H1 (cell line): ENCODE data around the gene TAPBPL. TPM values are rescaled to one million over a fixed set of nuclear protein-coding genes. Genes with fewer than 3 reads are reported as not detected.
A peak's percentile ranks its signal among the peaks of the same experiment; 100 is the strongest.

Experiments used
- CTCF ChIA-PET: fragments of 300-600 bp; sonication (Branson Sonifier 250); formaldehyde crosslinking; loops from one replicate; lab custom pipeline; 2021; ENCODE audit not compliant: partially characterized antibody; lab: Charles Lee
- POLR2A ChIA-PET: fragments of 300-600 bp; sonication (Branson Sonifier 250); formaldehyde crosslinking; loops from one replicate; lab custom pipeline; 2021; ENCODE audit warnings: inconsistent platforms; ENCODE audit not compliant: partially characterized antibody; lab: Charles Lee
- DNase-seq, 2 experiments: peaks; one replicate each; pipeline versions ENCODE4 v3.0.0 to v3.0.0-alpha.2; 2010 to 2022; ENCODE audit warnings: low spot score in 2 of 2, low read depth in 1 of 2, mixed read lengths in 1 of 2
- FAIRE-seq: peaks from 2 replicates; lab custom pipeline; 2011; peaks lifted over from hg19 to GRCh38; lab: Jason Lieb, UNC
- H2AFZ ChIP-seq: 2 replicates; pipeline ENCODE4 v1.8.1; 2012; ENCODE audit warnings: low read length, inconsistent platforms
- H2AK5ac ChIP-seq: 2 replicates; pipeline ENCODE4 v1.6.1; 2013; ENCODE audit warnings: low read depth, low read length
- H2BK120ac ChIP-seq: replicated peaks from 2 replicates; pipeline ENCODE3; 2013; ENCODE audit warnings: low read depth, low read length, inconsistent platforms
- H2BK12ac ChIP-seq: 2 replicates; pipeline ENCODE4 v1.6.1; 2013; ENCODE audit warnings: low read depth, low read length
- H2BK15ac ChIP-seq: 2 replicates; pipeline ENCODE4 v1.6.1; 2013; ENCODE audit warnings: low read length
- H2BK20ac ChIP-seq: 2 replicates; pipeline ENCODE4 v1.6.1; 2013; ENCODE audit warnings: low read length
- H2BK5ac ChIP-seq: 2 replicates; pipeline ENCODE4 v1.6.1; 2013; ENCODE audit warnings: low read depth, low read length
- H3K14ac ChIP-seq: 2 replicates; pipeline ENCODE4 v1.6.1; 2013; ENCODE audit warnings: inconsistent platforms; ENCODE audit not compliant: insufficient read length
- H3K18ac ChIP-seq: 2 replicates; pipeline ENCODE4 v1.6.1; 2013; ENCODE audit warnings: low read length; ENCODE audit errors: extremely low read depth
- H3K23ac ChIP-seq: 2 replicates; pipeline ENCODE4 v1.6.1; 2013; ENCODE audit warnings: inconsistent platforms; ENCODE audit not compliant: insufficient read length
- H3K23me2 ChIP-seq: 2 replicates; pipeline ENCODE4 v1.6.1; 2013; ENCODE audit warnings: low read depth, low read length
- H3K27ac ChIP-seq: 2 replicates; pipeline ENCODE4 v1.6.1; 2011; ENCODE audit warnings: low read depth, low read length, inconsistent platforms
- H3K27me3 ChIP-seq, 4 experiments: replicated peaks in 1 of 4; 1 replicate in 1 of 4; 2 replicates in 3 of 4; pipeline versions ENCODE4 v1.6.1 to v1.8.1; 2011 to 2013; ENCODE audit warnings: low read length in 3 of 4, mild to moderate bottlenecking in 3 of 4, inconsistent platforms in 2 of 4, mixed read lengths in 2 of 4, moderate library complexity in 1 of 4; ENCODE audit not compliant: control insufficient read depth in 3 of 4, insufficient read depth in 3 of 4; ENCODE audit errors: extremely low read depth in 1 of 4
- H3K36me3 ChIP-seq, 4 experiments: 2 replicates each; pipeline versions ENCODE4 v1.6.1 to v1.8.1; 2011 to 2013; ENCODE audit warnings: mild to moderate bottlenecking in 4 of 4, low read length in 3 of 4, moderate library complexity in 2 of 4, control low read depth in 1 of 4, inconsistent platforms in 1 of 4; ENCODE audit not compliant: insufficient read depth in 4 of 4, control insufficient read depth in 2 of 4
- H3K4ac ChIP-seq: replicated peaks from 2 replicates; pipeline ENCODE3; 2013; ENCODE audit warnings: low read length, low read depth, mixed read lengths, inconsistent platforms; ENCODE audit not compliant: insufficient read length
- H3K4me1 ChIP-seq, 4 experiments: replicated peaks in 1 of 4; 1 replicate in 1 of 4; 2 replicates in 3 of 4; pipeline versions ENCODE4 v1.6.1 to v1.8.1; 2011 to 2013; ENCODE audit warnings: low read length in 3 of 4, inconsistent platforms in 2 of 4, mixed read lengths in 1 of 4; ENCODE audit not compliant: insufficient read depth in 4 of 4, control insufficient read depth in 3 of 4
- H3K4me2 ChIP-seq, 2 experiments: 2 replicates each; pipeline versions ENCODE4 v1.6.1 to v1.8.1; 2011 to 2013; ENCODE audit warnings: low read depth in 2 of 2, low read length in 2 of 2, control low read depth in 1 of 2, inconsistent platforms in 1 of 2, mild to moderate bottlenecking in 1 of 2; ENCODE audit not compliant: insufficient read depth in 1 of 2
- H3K4me3 ChIP-seq, 4 experiments: fragments of 200-600, 300-600 bp in 1 of 4; sonication (generic), shearing (Covaris generic), sonication (Bioruptor Twin) in 1 of 4; 2 replicates each; pipeline versions ENCODE4 v1.5.1 to v1.8.1; 2011 to 2016; ENCODE audit warnings: low read length in 4 of 4, low read depth in 3 of 4, control low read depth in 2 of 4, inconsistent platforms in 2 of 4, mild to moderate bottlenecking in 2 of 4, mixed read lengths in 1 of 4, moderate library complexity in 1 of 4; ENCODE audit not compliant: insufficient read depth in 2 of 4; ENCODE audit errors: extremely low read depth in 1 of 4
- H3K56ac ChIP-seq: replicated peaks from 2 replicates; pipeline ENCODE3; 2013; ENCODE audit warnings: low read depth, mild to moderate bottlenecking, mixed read lengths, low read length, inconsistent platforms; ENCODE audit not compliant: insufficient read length
- H3K79me1 ChIP-seq: 2 replicates; pipeline ENCODE4 v1.6.1; 2013; ENCODE audit warnings: low read depth, low read length, control low read depth
- H3K79me2 ChIP-seq, 2 experiments: 2 replicates each; pipeline versions ENCODE4 v1.6.1 to v1.8.1; 2012 to 2013; ENCODE audit warnings: low read length in 2 of 2, mild to moderate bottlenecking in 2 of 2, inconsistent platforms in 1 of 2; ENCODE audit not compliant: insufficient read depth in 2 of 2, control insufficient read depth in 1 of 2
- H3K9ac ChIP-seq, 4 experiments: replicated peaks in 1 of 4; 1 replicate in 1 of 4; 2 replicates in 3 of 4; pipeline versions ENCODE4 v1.6.1 to v1.8.1; 2011 to 2013; ENCODE audit warnings: low read depth in 3 of 4, low read length in 3 of 4, control low read depth in 2 of 4, mild to moderate bottlenecking in 2 of 4, moderate library complexity in 2 of 4, inconsistent platforms in 1 of 4; ENCODE audit errors: extremely low read depth in 1 of 4
- H3K9me3 ChIP-seq, 2 experiments: 2 replicates each; pipeline versions ENCODE4 v1.6.1 to v1.8.1; 2012 to 2013; ENCODE audit warnings: mild to moderate bottlenecking in 2 of 2, moderate library complexity in 2 of 2, control low read depth in 1 of 2, inconsistent platforms in 1 of 2, low read depth in 1 of 2, low read length in 1 of 2, mixed read lengths in 1 of 2; ENCODE audit not compliant: insufficient read depth in 2 of 2
- H4K20me1 ChIP-seq, 2 experiments: replicated peaks in 1 of 2; 2 replicates each; pipeline versions ENCODE3 to v1.8.1; 2011 to 2013; ENCODE audit warnings: inconsistent platforms in 2 of 2, low read length in 2 of 2, mild to moderate bottlenecking in 1 of 2; ENCODE audit not compliant: insufficient read depth in 2 of 2, control insufficient read depth in 1 of 2
- H4K5ac ChIP-seq: 2 replicates; pipeline ENCODE4 v1.6.1; 2013; ENCODE audit warnings: low read length, low read depth, mixed read lengths, inconsistent platforms; ENCODE audit not compliant: insufficient read length
- H4K8ac ChIP-seq: 2 replicates; pipeline ENCODE4 v1.8.0; 2013; ENCODE audit warnings: mild to moderate bottlenecking, moderate library complexity, low read length, inconsistent platforms; ENCODE audit not compliant: insufficient read depth; ENCODE audit errors: extremely low read depth
- H4K91ac ChIP-seq: replicated peaks from 2 replicates; pipeline ENCODE3; 2013; ENCODE audit warnings: low read length, mixed read lengths, inconsistent platforms; ENCODE audit not compliant: insufficient read length
- SP2 ChIP-seq: IDR thresholded peaks from 2 replicates; pipeline ENCODE4 v1.6.1; 2012; ENCODE audit warnings: mild to moderate bottlenecking, low read length, inconsistent platforms
- WGBS, 2 experiments: shearing (Covaris generic) in 1 of 2; methylation state at CpG; one replicate each; pipeline versions ENCODE4 v1.1.6 to v1.1.7; 2013 to 2015; ENCODE audit warnings: low lambda C conversion rate in 2 of 2, mixed read lengths in 2 of 2, inconsistent platforms in 1 of 2, low coverage in 1 of 2, missing lambda C conversion rate in 1 of 2; ENCODE audit not compliant: insufficient replicate concordance in 2 of 2, insufficient coverage in 1 of 2, insufficient read length in 1 of 2; ENCODE audit errors: extremely low coverage in 1 of 2, missing lambda C conversion rate in 1 of 2; 5-methylcytosine and 5-hydroxymethylcytosine counted together
- polyA plus RNA-seq, 7 experiments: library from polyadenylated mRNA; depleted of rRNA in 3 of 7; stranded (reverse) in 5 of 7; unstranded in 2 of 7; fragments of >200 nt in 5 of 7; fragments of 200-250 nt in 2 of 7; gene quantifications; 1 replicate in 5 of 7; 2 replicates in 1 of 7; 4 replicates in 1 of 7; pipeline versions ENCODE4 v1.2.1 to v1.2.3, GENCODE V29; 2011 to 2013; ENCODE audit warnings: missing spikeins in 2 of 7, mixed read lengths in 2 of 7
- total RNA-seq: library from RNA; stranded (reverse); fragmentation: NEBNext Ultra II Directional; extraction: Animal tissue kit (Norgen Biotek cat#: 25700); gene quantifications from 2 replicates; pipeline ENCODE4 v1.2.1, GENCODE V29; 2021

TAPBPL gene
- total and polyA plus RNA-seq, 2 of the 8 experiments (the other 6 are each of a cell fraction or from before 2014, with no cell fraction given) = 0.61 to 1.5 TPM

DNA sequence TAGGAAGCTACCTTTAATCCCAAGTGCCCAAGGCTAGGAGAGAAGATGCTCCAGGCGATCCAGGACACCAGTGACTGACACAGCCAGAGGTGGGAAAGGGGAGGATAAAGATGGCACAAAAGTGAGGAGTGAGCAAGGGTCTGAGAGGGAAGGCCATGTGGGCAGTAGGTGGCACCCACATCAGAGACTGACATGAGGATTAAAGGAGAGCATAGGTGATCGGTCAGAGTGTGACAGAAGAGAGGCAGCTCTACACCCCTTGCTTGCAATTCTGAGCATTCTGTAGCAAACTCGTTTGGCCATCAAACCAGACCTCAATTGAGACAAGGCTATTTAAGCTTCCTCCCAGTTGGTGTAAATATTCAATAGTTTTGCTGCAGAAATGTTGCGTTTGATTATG lies 7.8 kb upstream of the TAPBPL start:
- WGBS, 2 experiments = 92% methylated on average over 4 of the region's 4 CpGs; no CpG with 5 or more reads in 1 of the 2 experiments
- Histone ChIP-seq H4K91ac (no peak overlapping the region), H2BK120ac (no peak overlapping the region), H3K14ac (no peak overlapping the region), H3K27ac (no peak overlapping the region), H2BK5ac (no peak overlapping the region), H3K79me2 (no peaks in the 10 kb centered on the region), H4K8ac (no peak overlapping the region), H3K27me3 (no peaks in the 10 kb centered on the region), H3K23me2 (no peaks in the 10 kb centered on the region), H3K23ac (no peak overlapping the region), H3K79me1 (no peaks in the 10 kb centered on the region), H3K18ac (no peak overlapping the region), H4K20me1 (no peaks in the 10 kb centered on the region), H3K4me1 (no peaks in the 10 kb centered on the region), H2AFZ (no peak overlapping the region), H3K9ac (no peak overlapping the region), H2BK20ac (no peak overlapping the region), H3K56ac (no peak overlapping the region), H3K4ac (no peak overlapping the region), H2BK15ac (no peak overlapping the region), H3K36me3 (no peaks in the 10 kb centered on the region), H3K4me2 (no peak overlapping the region), H3K9me3 (no peaks in the 10 kb centered on the region), H2AK5ac (no peak overlapping the region), H4K5ac (no peak overlapping the region), H3K4me3 (no peak overlapping the region)
- CTCF ChIA-PET = interaction anchor here (0.8 to 5.1 kb wide), 9 partner anchors 10 to 118 kb away, joined by 3 to 42 read pairs (median 10); no protein-coding TSS in a partner anchor
- DNase-seq (no peak), FAIRE-seq (no peak)
- POLR2A ChIA-PET = interaction anchor here (1.0 to 4.2 kb wide), 8 partner anchors 8 to 90 kb away, joined by 3 to 22 read pairs (median 6); partner anchors contain the start of genes GAPDH, TAPBPL and VAMP1
- TF ChIP-seq SP2 = no peak
- TF ChIP-seq, all 59 proteins: peak for 0
- H2BK12ac ChIP-seq = peak overlapping the region; percentile 51; the same call in 1 of the 2 replicates
